Left lung (tissue), 10 donors: ENCODE results near the gene PNMA8C. TPM values are rescaled to one million over a fixed set of nuclear protein-coding genes. Genes with fewer than 3 reads are reported as not detected.

ENCODE experiments used
- ATAC-seq: fragments of 200-7000 bp; cut with Tn5 transposase; one replicate; pipeline ENCODE4 v1.9.1; 2020; ENCODE audit warnings: moderate library complexity
- DNase-seq, 4 donors: peaks; one replicate each; pipeline ENCODE4 v3.0.0-alpha.2; 2013 to 2020
- H3K27ac ChIP-seq, 2 donors: fragments of 200-600 bp; sonication (generic) in 1 of 2; one replicate each; pipeline versions ENCODE4 v1.5.0 to v1.8.0; 2020 to 2021
- H3K27me3 ChIP-seq, 2 donors: fragments of 200-600 bp; sonication (generic) in 1 of 2; one replicate each; pipeline versions ENCODE4 v1.5.0 to v1.8.0; 2020 to 2021
- H3K36me3 ChIP-seq, 2 donors: fragments of 200-600 bp; sonication (generic) in 1 of 2; one replicate each; pipeline versions ENCODE4 v1.5.0 to v1.8.0; 2020 to 2021
- H3K4me1 ChIP-seq, 2 donors: fragments of 200-600 bp; one replicate each; pipeline ENCODE4 v1.8.0; 2021
- H3K4me3 ChIP-seq, 2 donors: fragments of 200-600 bp; sonication (generic) in 1 of 2; one replicate each; pipeline versions ENCODE4 v1.5.0 to v1.8.0; 2020 to 2021; ENCODE audit warnings: mild to moderate bottlenecking in 1 of 2
- H3K9me3 ChIP-seq, 2 donors: fragments of 200-600 bp; sonication (generic) in 1 of 2; one replicate each; pipeline versions ENCODE4 v1.5.0 to v1.8.0; 2020 to 2021
- intact Hi-C, 2 donors: fragments of 100-400 bp; cut with DNase I; formaldehyde crosslinking; loops; one replicate each; pipeline versions ENCODE4 v1.11.2 to v1.14.2; 2022
- polyA plus RNA-seq, 6 donors: library from polyadenylated mRNA; unstranded; fragments of 120-200 nt; gene quantifications; one replicate each; pipeline ENCODE4 v1.2.1, GENCODE V29; 2013; ENCODE audit not compliant: insufficient read length in 6 of 6
- total RNA-seq, 2 donors: library from RNA; stranded (reverse); fragmentation: NEBNext Ultra II Directional; extraction: Animal tissue kit (Norgen Biotek cat#: 25700); gene quantifications; one replicate each; pipeline ENCODE4 v1.2.1, GENCODE V29; 2021
- TF ChIP-seq, protein P1 (sequence below), 2 donors: fragments of 200-600 bp; sonication (generic) in 1 of 2; IDR thresholded peaks; one replicate each; pipeline versions ENCODE4 v1.5.0 to v1.8.0; 2021; ENCODE audit warnings: antibody characterized with exemption in 2 of 2
- donor health status: DM: no; HTN: yes; CAD: no.
- donor health status: DM: no; HTN: no; CAD: no.

PNMA8C gene
- total and polyA plus RNA-seq, 8 donors, result 0.09 to 1.5 (median 0.38) TPM

DNA sequence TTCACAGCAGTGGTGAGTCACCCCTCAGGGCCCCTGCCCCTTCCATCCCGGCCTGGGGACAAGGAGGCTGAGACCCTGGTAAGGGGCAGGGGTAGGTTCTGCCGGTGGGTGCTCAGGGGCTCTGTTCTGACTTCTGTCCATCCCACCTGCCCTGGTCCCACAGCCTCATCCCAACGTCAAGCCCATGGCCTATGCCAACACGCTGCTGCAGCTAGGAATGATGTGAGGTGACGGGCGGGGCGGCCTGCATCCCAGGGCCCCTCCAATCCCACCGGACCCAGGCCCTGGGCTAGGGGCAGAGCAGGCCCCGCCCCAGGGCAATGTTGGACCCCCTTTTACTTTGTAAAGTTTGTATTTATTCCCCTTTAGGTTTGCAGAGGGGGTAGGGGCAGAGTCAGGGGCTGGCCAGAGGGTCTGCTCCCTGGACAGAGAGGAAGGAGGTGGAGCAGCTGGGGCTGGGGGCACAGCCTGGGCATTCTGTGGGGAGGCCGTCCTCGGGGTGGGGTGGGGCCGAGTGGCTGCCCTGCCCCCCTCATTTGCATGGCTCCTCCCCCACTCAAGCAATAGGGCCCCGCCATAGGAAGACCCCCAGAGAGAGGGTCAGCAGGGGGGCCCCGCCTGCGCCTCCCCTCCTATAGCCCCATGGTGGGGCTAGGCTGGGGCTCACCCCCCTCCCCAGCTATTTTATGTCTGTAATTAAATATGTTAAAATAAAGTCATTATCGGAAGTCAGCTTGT lies 38.4 kb downstream of the PNMA8C start:
- Histone ChIP-seq H3K36me3 (peaks cover 0 to 69% of the 10 kb centered on the region in 2 donors), H3K4me1 (peaks cover 0 to 8% of the 10 kb centered on the region in 2 donors), H3K27me3 (no peaks in the 10 kb centered on the region), H3K9me3 (no peaks in the 10 kb centered on the region), H3K4me3 (no peak overlapping the region), H3K27ac (no peak overlapping the region)
- TF ChIP-seq, protein P1, sequence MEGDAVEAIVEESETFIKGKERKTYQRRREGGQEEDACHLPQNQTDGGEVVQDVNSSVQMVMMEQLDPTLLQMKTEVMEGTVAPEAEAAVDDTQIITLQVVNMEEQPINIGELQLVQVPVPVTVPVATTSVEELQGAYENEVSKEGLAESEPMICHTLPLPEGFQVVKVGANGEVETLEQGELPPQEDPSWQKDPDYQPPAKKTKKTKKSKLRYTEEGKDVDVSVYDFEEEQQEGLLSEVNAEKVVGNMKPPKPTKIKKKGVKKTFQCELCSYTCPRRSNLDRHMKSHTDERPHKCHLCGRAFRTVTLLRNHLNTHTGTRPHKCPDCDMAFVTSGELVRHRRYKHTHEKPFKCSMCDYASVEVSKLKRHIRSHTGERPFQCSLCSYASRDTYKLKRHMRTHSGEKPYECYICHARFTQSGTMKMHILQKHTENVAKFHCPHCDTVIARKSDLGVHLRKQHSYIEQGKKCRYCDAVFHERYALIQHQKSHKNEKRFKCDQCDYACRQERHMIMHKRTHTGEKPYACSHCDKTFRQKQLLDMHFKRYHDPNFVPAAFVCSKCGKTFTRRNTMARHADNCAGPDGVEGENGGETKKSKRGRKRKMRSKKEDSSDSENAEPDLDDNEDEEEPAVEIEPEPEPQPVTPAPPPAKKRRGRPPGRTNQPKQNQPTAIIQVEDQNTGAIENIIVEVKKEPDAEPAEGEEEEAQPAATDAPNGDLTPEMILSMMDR (IDR thresholded peaks at IDR 0.05), result no peak
- ATAC-seq, result no peak
- DNase-seq, result peak in 1 of 4 donors; percentile 65
- intact Hi-C loops, result loop anchor here in 1 of 2 donors (10.0 kb wide), 1 partner anchor 105 kb away; no protein-coding TSS in a partner anchor

DNA sequence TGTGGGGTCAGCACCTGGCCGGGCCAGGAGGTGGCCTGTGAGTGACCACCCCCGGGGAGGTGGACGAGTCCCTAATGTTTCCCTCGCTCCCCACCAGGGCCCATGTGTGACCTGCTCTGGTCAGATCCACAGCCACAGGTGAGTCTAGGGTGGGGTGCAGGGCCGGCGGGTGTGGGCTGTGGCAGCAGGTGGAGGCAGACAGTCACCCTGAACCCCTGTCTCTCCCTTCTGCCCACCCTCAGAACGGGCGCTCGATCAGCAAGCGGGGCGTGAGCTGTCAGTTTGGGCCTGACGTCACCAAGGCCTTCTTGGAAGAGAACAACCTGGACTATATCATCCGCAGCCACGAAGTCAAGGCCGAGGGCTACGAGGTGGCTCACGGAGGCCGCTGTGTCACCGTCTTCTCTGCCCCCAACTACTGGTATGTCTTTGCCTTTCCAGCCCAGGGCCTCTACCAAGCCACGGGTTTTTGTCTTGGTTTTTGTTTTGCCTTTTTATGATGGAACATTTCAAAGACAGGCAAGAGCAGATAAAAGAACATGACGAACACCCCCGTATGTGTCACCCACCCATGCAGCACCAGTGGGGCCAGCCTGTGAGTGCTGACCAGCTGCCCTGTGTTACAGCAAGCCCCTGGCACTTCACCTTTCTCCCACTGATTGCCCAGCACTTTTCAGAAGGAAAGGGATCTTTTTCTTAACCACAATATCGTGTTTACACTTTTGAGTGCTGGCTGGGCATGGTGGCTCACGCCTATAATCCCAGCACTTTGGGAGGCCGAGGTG lies 40.2 kb downstream of the PNMA8C start:
- intact Hi-C loops, result no loop called here
- Histone ChIP-seq H3K4me3 (no peak overlapping the region), H3K9me3 (no peaks in the 10 kb centered on the region), H3K27me3 (no peaks in the 10 kb centered on the region), H3K36me3 (peaks cover 0 to 87% of the 10 kb centered on the region in 2 donors), H3K27ac (no peak overlapping the region), H3K4me1 (peaks cover 0 to 8% of the 10 kb centered on the region in 2 donors)
- peak in 1 of 4 donors; percentile 69 for DNase-seq
- TF ChIP-seq, protein P1 (IDR thresholded peaks at IDR 0.05), result no peak
- ATAC-seq, result no peak

DNA sequence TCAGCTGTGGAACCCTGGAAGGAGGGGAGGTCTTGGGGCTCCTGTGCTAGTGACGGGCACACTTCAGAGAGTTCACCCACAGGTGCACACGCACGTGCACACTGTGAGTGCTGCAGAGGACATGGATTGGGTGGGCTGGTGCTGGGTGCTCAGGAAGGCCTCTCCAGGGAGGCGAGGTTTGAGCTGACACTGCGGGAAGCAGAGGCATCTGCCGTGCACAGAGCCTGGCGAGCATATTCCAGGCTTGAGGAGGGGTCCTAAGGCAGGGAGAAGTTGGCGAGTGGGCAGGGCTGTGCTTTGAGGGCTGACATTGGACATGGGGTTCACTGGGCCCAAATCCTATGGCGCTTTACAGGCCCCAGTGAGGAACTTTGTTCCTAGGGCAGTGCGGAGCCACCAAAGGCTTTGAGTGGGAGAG lies 41.0 kb downstream of the PNMA8C start:
- ATAC-seq, result no peak
- DNase-seq, result peak in 1 of 4 donors; percentile 34
- TF ChIP-seq, protein P1 (IDR thresholded peaks at IDR 0.05), result no peak
- Histone ChIP-seq H3K9me3 (no peaks in the 10 kb centered on the region), H3K4me1 (peaks cover 0 to 6% of the 10 kb centered on the region in 2 donors), H3K4me3 (no peak overlapping the region), H3K27ac (no peak overlapping the region), H3K36me3 (peaks cover 0 to 95% of the 10 kb centered on the region in 2 donors), H3K27me3 (no peaks in the 10 kb centered on the region)
- intact Hi-C loops, result no loop called here

DNA sequence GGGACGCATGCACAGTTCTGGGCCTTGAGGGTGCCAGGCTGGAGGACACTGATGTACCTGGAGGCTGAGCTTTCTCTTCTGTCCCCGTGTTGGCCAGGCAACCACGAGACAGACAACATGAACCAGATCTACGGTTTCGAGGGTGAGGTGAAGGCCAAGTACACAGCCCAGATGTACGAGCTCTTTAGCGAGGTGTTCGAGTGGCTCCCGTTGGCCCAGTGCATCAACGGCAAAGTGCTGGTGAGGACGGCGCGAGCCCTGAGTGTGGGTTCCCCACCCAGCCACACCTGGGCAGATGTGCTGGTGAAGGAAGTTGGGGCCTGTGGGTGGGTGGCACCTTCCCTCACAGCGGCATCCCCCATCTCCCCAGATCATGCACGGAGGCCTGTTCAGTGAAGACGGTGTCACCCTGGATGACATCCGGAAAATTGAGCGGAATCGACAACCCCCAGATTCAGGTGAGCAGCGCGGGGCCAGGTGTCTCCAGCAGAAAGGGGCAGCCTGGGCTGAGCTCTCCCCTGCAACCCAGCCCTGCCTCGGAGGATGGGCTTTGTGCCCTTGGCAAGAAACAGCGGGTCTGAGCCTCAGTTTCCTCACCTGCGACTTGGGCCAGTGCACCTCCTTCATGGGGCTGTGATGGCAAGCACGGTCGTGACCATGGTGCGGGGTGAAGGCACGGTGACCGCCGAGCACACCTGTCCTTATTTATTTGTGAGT lies 41.6 kb downstream of the PNMA8C start:
- H3K9me3 ChIP-seq, result no peaks in the 10 kb centered on the region
- TF ChIP-seq, protein P1 (IDR thresholded peaks at IDR 0.05), result no peak
- H3K4me3 ChIP-seq, result no peak overlapping the region
- H3K4me1 ChIP-seq, result peaks cover 0 to under 1% of the 10 kb centered on the region in 2 donors
- ATAC-seq (no peak), DNase-seq (peak in 1 of 4 donors; percentile 57)
- intact Hi-C loops, result no loop called here
- no peaks in the 10 kb centered on the region for H3K27me3 ChIP-seq
- peaks cover 0 to 96% of the 10 kb centered on the region in 2 donors for H3K36me3 ChIP-seq
- no peak overlapping the region for H3K27ac ChIP-seq
